ENCODE data around the gene SLC5A1.
"Not testable (repeated sequence)": the region's sequence is repeated elsewhere in the genome, so short reads cannot be mapped to it uniquely, and the experiment has no call there.

Gene SLC5A1

GRCh38 chr22:32150647-32151046 lies 107.6 kb downstream of the SLC5A1 start:
- not testable (repeated sequence) for DNase-seq

GRCh38 chr22:32151641-32152040 lies 108.6 kb downstream of the SLC5A1 start:
- DNase-seq = not testable (repeated sequence)

GRCh38 chr22:32154727-32155126 lies 111.7 kb downstream of the SLC5A1 start:
- DNase-seq = not testable (repeated sequence)

DNA sequence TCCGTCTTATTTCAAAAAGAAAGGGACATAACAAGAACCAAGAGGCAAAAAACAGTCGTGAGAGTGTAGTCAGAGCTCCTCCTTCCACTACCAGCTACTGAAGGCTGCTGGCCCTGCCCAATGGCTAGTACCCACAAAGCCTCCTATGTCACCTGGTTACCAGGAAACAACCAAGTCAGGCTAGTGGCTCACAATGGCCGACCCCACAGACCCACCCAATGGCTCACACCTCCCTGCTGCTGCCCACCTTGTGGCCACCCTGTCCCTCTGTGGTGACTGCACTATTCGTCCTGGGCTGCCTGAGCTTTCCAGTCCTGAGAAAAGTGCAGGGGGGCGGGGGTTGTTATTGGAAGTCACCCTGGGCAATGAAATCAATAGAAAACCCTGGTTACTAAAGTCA lies 114.6 kb downstream of the SLC5A1 start:
- DNase-seq = not testable (repeated sequence)

DNA sequence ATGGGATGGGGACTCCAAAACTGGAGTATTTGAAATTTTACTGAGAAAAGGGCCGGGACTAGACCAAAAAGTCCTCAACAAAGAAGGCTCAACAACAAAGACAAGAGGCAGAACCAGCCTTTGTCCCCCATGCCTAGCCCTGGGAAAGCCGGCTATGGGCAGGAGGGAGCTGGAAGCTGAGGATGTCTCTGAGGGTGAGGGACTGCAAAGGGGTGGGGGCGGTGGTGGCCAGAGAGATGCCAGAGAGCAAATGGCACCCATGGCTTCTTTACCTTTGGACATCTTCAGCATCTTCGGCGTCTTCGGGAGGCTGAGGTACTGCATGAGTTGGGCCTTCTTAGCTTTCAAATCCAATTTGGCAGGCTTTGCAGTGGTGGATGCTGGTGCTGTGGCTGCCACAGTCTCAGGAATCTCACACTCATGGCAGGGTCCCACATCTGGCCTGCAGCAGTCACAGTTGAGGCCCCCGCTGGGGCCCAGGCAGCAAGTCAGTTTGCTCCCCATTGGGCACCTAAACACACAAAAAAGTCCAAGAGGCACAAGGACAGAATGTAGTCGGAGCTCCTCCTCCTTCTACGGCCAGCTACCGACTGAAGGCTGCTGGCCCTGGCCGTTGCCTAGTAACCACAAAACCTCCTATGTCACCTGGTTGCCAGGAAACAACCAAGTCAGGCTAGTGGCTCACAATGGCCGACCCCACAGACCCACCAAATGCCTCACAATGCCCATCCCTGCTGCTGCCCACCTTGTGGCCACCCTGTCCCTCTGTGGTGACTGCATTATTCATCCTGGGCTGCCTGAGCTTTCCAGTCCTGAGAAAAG lies 115.9 kb downstream of the SLC5A1 start, which contains the start of gene C22orf42:
Gene C22orf42, minus strand, starts transcription at position 592 of the 822 bp plus-strand sequence. Its CDS starts 88 bp downstream, at position 504.
- no peak for DNase-seq

GRCh38 chr22:32160411-32160810 lies 117.3 kb downstream of the SLC5A1 start:
- DNase-seq = not testable (repeated sequence)

All from OCI-M1 (cell line).